DMS79 (cell line): ENCODE results near the gene ANKH.
A peak's percentile ranks its signal among the peaks of the same experiment; 100 is the strongest.

Experiments
- DNase-seq: peaks from one replicate; lab custom pipeline; 2025; lab: John Stamatoyannopoulos, UW

ANKH gene

DNA sequence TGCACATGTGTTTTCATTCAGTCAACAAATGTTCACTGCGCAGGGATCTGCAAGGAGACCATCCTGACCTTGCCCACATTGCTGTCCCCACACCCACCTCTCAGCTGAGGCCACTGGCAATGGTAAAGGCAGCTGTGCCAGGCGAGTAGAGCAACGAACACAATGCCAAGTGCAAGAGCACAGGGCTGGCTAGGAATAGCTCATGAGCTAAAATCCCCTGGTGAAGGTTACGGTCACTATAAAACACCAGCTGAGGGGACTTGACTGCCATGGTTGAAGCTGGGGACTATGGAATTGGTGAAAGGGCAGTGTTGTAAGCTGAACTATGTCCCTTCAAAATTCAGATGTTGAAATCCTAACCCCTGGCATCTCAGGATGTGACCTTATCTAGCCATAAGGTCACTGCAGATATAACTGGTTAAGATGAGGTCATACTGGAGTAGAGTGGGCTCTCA, 111.0 kb downstream of the ANKH start:
- no peak for DNase-seq

DNA sequence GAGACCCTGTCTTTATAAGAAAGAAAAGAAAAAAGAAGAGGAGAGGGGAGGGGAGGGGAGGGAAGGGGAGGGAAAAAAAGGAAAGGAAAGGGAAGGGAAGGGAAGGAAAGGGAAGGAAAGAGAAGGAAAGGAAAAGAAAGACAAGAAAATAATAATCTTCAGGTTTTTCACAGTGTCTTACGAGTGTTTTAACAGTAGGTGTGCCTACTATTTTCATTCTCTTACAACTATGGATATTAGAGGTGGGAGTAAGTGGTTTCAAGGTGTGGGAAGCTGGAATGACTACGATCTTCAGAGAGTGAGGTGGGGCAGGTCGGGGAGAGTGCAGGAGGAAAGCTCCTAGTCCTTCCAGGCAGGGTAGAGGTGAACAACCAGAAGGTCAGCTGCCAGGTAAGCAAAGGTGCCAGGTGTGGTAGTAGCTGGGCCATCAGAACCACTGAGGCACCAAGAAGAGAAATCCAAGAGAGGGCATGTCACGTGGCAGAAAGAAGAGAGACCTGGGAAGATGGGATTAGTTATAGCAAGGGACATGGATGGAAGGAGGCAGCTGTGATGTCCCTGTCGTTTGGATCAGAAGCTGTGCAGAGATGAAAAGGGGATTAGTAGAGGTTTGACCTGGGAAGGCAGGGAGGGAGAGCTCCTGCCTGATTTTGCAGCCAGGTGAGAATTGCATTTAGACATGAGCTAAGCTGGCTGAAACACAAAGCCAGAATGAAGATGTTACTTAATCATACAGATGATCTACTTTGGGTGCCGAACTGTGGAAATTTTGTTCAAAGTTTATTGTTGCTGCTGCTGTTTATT, 111.6 kb downstream of the ANKH start:
- DNase-seq, result no peak

GRCh38 chr5:14757850-14758249, 113.7 kb downstream of the ANKH start:
- no peak for DNase-seq

- DNase-seq, result no peak
Observed at GRCh38 chr5:14756478-14756877, 115.1 kb downstream of the ANKH start.

GRCh38 chr5:14753947-14754346, 117.6 kb downstream of the ANKH start:
- no peak for DNase-seq

GRCh38 chr5:14753292-14753691, 118.3 kb downstream of the ANKH start:
- no peak for DNase-seq

- no peak for DNase-seq
Observed at GRCh38 chr5:14752497-14753071, 119.0 kb downstream of the ANKH start.

- no peak for DNase-seq
Observed at GRCh38 chr5:14750712-14751111, 120.9 kb downstream of the ANKH start.

DNA sequence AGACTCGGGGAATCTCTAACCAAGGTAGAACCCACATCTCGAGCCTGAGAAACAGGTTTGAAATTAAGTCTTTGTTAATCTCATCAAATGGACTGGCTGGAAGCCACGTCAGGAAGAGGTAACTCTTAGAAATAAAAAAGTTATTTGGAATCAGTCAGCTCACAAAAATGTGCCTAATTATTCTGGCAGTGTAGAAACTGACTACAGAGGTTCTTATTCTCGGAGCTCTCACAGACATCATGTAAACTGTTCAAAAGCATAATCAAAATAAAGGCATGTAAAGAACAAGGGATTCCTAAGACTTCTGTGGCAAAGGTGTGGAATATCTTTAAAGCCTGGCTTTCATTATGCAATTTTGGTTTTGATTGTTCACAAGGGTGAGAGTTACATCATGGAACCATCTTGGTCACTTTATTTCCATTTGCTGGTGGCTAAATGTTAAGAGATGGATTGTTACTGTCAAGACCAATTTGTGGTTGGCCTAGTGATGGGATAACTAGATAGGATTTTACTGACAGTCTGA, 121.9 kb downstream of the ANKH start:
- DNase-seq, result no peak

- DNase-seq, result no peak
Observed at GRCh38 chr5:14748180-14748900, 123.2 kb downstream of the ANKH start.

- DNase-seq, result no peak
Observed at GRCh38 chr5:14745753-14746152, 125.8 kb downstream of the ANKH start.

GRCh38 chr5:14745188-14745563, 126.4 kb downstream of the ANKH start:
- no peak for DNase-seq

DNA sequence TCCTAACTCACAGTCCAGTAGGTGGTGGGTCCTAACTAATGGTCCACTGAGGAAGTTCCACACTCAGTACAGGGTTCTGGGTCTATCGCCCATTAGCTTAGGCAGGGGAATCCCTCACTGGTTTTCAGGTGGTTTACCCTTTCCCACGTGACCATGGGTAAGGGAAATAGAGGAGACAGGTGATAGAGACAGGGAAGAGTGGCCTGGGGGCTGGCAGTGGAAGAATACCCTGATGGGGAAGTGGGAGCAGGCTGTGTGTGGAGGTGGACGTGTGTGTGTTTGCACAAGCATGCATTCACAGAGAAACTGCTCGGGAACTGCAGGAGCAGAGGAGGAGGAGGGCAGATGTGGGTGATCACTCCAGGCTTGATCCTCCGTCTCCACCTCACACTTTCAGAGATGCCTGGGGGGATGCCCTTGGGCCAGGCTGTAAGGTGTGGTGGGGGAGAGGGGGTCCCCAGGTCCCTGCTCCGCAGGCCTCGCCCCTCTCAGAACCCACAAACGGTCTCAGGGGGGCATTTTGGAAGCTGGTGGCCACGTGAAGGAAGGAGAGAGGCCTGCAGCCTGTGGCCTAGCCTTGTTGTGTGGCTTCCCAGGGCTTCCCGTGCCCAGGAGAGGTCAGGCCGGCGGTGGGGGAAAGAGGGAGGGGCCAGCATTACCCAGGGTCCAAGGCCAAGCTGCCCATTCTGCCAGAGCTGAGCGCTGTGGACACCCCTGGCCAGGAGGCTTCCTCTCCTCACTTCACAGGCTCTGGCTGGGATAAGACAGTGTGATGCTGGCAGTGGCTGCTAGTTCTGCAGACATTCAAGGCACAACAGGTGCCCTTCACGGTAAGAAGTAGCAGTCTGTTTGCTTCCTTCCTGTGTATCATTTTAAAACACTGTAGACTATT, 127.0 kb downstream of the ANKH start:
- no peak for DNase-seq

DNA sequence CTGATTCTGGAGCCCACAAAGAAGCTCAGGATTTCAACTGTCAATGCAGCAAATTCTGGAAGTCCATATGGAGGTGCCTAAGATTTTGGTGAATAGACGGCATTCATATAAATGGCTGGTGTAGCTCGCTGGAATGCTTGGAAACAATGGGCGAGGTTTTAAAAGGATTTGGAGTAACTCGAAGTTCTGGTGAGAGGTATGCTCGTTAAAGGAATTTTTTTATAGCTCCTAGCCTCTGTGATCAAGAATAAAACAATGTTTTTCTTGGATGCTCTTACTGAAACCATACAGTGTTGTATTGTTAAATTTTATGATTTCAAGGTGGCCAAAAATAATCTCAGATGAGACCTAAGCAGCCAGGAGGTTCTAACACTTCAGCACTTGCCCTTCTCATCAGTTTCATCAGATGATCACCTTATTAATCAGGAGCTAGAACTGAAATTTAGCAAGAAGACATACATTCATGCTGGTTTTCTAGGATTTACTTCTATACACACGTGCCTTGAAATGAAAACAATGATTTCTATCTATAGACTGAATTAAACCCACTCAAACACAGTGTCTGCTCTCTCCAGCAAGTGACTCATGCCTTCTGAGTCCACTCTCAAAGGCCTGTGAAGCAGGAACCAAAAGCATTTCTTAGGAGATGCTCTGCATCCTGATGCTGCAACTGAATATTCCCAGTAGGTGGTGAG, 127.8 kb downstream of the ANKH start:
- DNase-seq, result no peak

- DNase-seq, result no peak
Observed at GRCh38 chr5:14742498-14742897, 129.1 kb downstream of the ANKH start.

GRCh38 chr5:14741801-14742440, 129.7 kb downstream of the ANKH start:
- DNase-seq, result peak; percentile 35

DNA sequence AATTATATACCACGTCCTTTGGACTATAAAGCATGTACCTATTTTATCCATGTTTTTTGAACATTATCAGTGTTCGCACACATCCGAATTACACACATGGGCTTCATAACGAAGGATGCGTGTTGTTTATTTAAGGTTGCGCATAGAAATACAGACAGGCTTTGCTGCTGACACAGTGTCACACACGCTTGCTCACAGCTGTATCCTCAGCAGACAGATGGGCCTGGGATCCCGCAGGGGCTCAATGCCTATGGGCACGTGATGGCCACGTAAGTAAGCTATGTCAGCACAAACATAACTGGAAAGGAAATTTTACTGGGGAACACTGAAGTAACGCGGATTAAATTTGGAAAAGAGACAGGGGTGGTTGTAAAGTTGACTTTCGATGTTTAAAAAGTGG, 130.4 kb downstream of the ANKH start:
- DNase-seq, result no peak

DNA sequence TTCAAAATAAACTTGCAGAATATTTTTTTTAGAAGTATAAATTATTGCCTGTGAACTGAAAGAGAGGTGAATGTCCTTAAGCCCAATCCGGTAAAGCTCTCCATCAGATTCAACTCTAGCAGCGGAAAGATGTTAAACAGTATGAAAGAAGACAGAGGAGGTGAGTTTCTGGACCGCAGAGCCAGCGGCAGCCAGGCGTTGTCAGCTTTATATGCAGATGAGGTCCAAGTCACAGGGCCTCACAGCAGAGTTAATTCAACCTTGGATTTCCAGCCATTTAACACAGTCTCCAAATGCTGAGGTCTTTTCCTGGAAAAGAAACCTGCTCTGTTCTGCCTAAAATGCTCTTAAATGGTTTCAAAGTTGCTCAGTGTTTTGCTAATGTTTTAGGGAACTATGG, 131.6 kb downstream of the ANKH start:
- no peak for DNase-seq

- no peak for DNase-seq
Observed at GRCh38 chr5:14739538-14739937, 132.0 kb downstream of the ANKH start.

DNA sequence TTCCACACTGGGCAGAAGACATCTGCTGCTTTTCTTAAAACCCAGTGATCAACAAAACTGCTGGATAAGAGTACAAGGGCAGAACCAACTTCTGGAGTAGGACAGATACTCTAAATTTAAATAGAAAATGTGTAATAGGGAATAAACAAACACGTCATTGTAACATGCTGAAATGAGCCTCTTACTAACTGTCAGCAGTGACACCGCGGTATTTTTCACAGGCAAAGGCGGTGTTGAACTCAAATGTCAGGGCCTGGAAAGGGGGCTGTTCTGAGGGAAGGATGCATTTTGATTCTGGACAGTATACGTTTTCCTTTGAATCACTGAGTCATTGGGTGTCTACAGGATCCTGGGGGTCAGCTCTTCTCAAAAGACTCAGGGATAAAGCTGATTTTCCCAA, 133.5 kb downstream of the ANKH start:
- no peak for DNase-seq

DNA sequence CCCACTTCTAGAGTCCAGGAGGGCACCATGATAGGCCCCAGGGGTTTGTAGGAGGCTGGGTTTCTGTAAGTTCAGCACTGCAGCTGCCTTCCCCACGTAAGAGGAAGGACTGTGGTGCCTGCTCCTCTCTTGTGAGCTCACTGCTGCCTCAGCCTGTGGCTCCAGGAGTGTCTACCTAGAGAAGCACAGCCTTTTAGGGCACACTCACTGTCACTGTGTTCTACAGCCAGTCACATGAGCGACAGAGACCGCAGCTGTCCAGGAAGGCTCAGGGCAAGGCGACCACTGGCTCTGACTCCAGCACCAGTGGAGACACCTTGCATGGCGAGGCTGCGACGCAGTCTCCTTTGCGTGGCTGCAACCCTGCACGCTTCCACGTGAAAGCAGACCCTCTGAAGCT, 134.3 kb downstream of the ANKH start:
- no peak for DNase-seq
